Tibial artery (tissue), 4 donors: ENCODE results near the gene TMEM87A.

Experiments
- DNase-seq, 2 donors: peaks; one replicate each; pipeline ENCODE4 v3.0.0-alpha.2; 2019
- H3K27ac ChIP-seq, 2 donors: fragments of 200-600 bp; sonication (generic) in 1 of 2; 1 replicate in 1 of 2; 2 replicates in 1 of 2; pipeline ENCODE4 v1.5.1; 2018 to 2019; ENCODE audit warnings: mild to moderate bottlenecking in 1 of 2
- H3K27me3 ChIP-seq, 2 donors: fragments of 200-600 bp; sonication (generic) in 1 of 2; one replicate each; pipeline versions ENCODE4 v1.5.1 to v1.6.0; 2016 to 2019
- H3K36me3 ChIP-seq, 3 donors: fragments of 200-600 bp; sonication (generic) in 2 of 3; one replicate each; pipeline ENCODE4 v1.5.1; 2016 to 2019; ENCODE audit warnings: mild to moderate bottlenecking in 2 of 3
- H3K4me1 ChIP-seq, 4 donors: fragments of 200-600 bp; sonication (generic) in 2 of 4; 1 replicate in 3 of 4; 2 replicates in 1 of 4; pipeline ENCODE4 v1.5.1; 2016 to 2019
- H3K4me3 ChIP-seq, 2 donors: fragments of 200-600 bp; sonication (generic) in 1 of 2; 1 replicate in 1 of 2; 2 replicates in 1 of 2; pipeline ENCODE4 v1.5.1; 2018 to 2019; ENCODE audit warnings: mild to moderate bottlenecking in 2 of 2
- H3K9me3 ChIP-seq, 3 donors: fragments of 200-600 bp; sonication (generic) in 1 of 3; one replicate each; pipeline ENCODE4 v1.5.1; 2016 to 2019
- CTCF ChIP-seq, 2 experiments: fragments of 200-600 bp in 1 of 2; fragments of 450-650 bp in 1 of 2; IDR thresholded peaks; one replicate each; pipeline ENCODE4 v1.5.1; 2017 to 2019; ENCODE audit warnings: antibody characterized with exemption in 2 of 2, mild to moderate bottlenecking in 1 of 2, moderate library complexity in 1 of 2
- intact Hi-C: fragments of 100-400 bp; cut with DNase I; formaldehyde crosslinking; loops from one replicate; pipeline ENCODE4 v1.15.0; 2023; ENCODE audit warnings: low total_unique reads

Gene TMEM87A

GRCh38 chr15:42275780-42276391 is 2.7 kb upstream of the TMEM87A start:
- no peak for DNase-seq
- Histone ChIP-seq H3K9me3 (no peaks in the 10 kb centered on the region), H3K36me3 (peaks cover 21 to 22% (median 21%) of the 10 kb centered on the region in 3 donors), H3K27me3 (no peaks in the 10 kb centered on the region), H3K27ac (peak overlapping the region; percentile 95 to 97), H3K4me1 (peaks cover 0 to 41% (median 24%) of the 10 kb centered on the region in 4 donors), H3K4me3 (peak overlapping the region; percentile 67 to 83)
- TF ChIP-seq CTCF (IDR thresholded peaks at IDR 0.05) = no peak
- intact Hi-C loops = no loop called here

- intact Hi-C loops = no loop called here
- DNase-seq = no peak
- Histone ChIP-seq H3K27me3 (no peaks in the 10 kb centered on the region), H3K36me3 (peaks cover 12 to 14% (median 14%) of the 10 kb centered on the region in 3 donors), H3K4me3 (peak overlapping the region; percentile 67 to 83), H3K9me3 (no peaks in the 10 kb centered on the region), H3K4me1 (peaks cover 0 to 52% (median 31%) of the 10 kb centered on the region in 4 donors), H3K27ac (peak overlapping the region; percentile 95 to 97)
- TF ChIP-seq CTCF (IDR thresholded peaks at IDR 0.05) = no peak
These were observed 1.4 kb upstream of the TMEM87A start for GRCh38 chr15:42274702-42274989.

- intact Hi-C loops = no loop called here
- Histone ChIP-seq H3K36me3 (peaks cover 6 to 10% (median 9%) of the 10 kb centered on the region in 3 donors), H3K9me3 (no peaks in the 10 kb centered on the region), H3K27me3 (no peaks in the 10 kb centered on the region), H3K4me1 (peaks cover 0 to 52% (median 31%) of the 10 kb centered on the region in 4 donors), H3K27ac (peak overlapping the region; percentile 95 to 97), H3K4me3 (peak overlapping the region; percentile 67 to 83)
- peak; percentile 73 to 82 for DNase-seq
- TF ChIP-seq CTCF (IDR thresholded peaks at IDR 0.05) = no peak
These were observed 868 bp upstream of the TMEM87A start for GRCh38 chr15:42273900-42274701.

- intact Hi-C loops = no loop called here
These were observed 2.2 kb downstream of the TMEM87A start for GRCh38 chr15:42270996-42271395.

GRCh38 chr15:42270551-42270950 is 2.7 kb downstream of the TMEM87A start:
- DNase-seq = no peak
- H3K27me3 ChIP-seq = no peaks in the 10 kb centered on the region
- H3K4me3 ChIP-seq = no peak overlapping the region
- no peak for TF ChIP-seq CTCF (IDR thresholded peaks at IDR 0.05)
- H3K4me1 ChIP-seq = peaks cover 0 to 48% (median 30%) of the 10 kb centered on the region in 4 donors
- H3K36me3 ChIP-seq = peaks cover 7 to 30% (median 11%) of the 10 kb centered on the region in 3 donors
- no peak overlapping the region for H3K27ac ChIP-seq
- intact Hi-C loops = no loop called here
- no peaks in the 10 kb centered on the region for H3K9me3 ChIP-seq

More at GRCh38 chr15:42270996-42271395, 2.2 kb downstream of the TMEM87A start:
- H3K27ac ChIP-seq = peak overlapping the region in 1 of 2 donors; percentile 95
- DNase-seq = no peak
- H3K4me3 ChIP-seq = no peak overlapping the region
- H3K27me3 ChIP-seq = no peaks in the 10 kb centered on the region
- no peaks in the 10 kb centered on the region for H3K9me3 ChIP-seq
- no peak for TF ChIP-seq CTCF (IDR thresholded peaks at IDR 0.05)
- peaks cover 0 to 53% (median 32%) of the 10 kb centered on the region in 4 donors for H3K4me1 ChIP-seq
- H3K36me3 ChIP-seq = peaks cover 7 to 25% (median 7%) of the 10 kb centered on the region in 3 donors
